DMS 273 treated with DMSO at 0.1 percent for 48 hours (cell line): ENCODE data around the gene FAM13A.

ENCODE experiments used
- DNase-seq: peaks from one replicate; lab custom pipeline; 2025; lab: John Stamatoyannopoulos, UW

The FAM13A gene

GRCh38 chr4:88843067-88843685, 213.8 kb downstream of the FAM13A start:
- no peak for DNase-seq

- no peak for DNase-seq
Observed at GRCh38 chr4:88841635-88842034, 215.3 kb downstream of the FAM13A start.

- no peak for DNase-seq
Observed at GRCh38 chr4:88836216-88836615, 220.8 kb downstream of the FAM13A start.

- no peak for DNase-seq
Observed at GRCh38 chr4:88831031-88831430, 226.0 kb downstream of the FAM13A start.

GRCh38 chr4:88830598-88830997, 226.4 kb downstream of the FAM13A start:
- DNase-seq = no peak

- DNase-seq = no peak
Observed at GRCh38 chr4:88828842-88829571, 228.0 kb downstream of the FAM13A start.

- DNase-seq = no peak
Observed at GRCh38 chr4:88827442-88827841, 229.5 kb downstream of the FAM13A start.

GRCh38 chr4:88826771-88827170, 230.2 kb downstream of the FAM13A start:
- no peak for DNase-seq

- no peak for DNase-seq
Observed at GRCh38 chr4:88825931-88826330, 231.1 kb downstream of the FAM13A start.

- DNase-seq = peak; percentile 71
Observed at GRCh38 chr4:88823058-88823919, 233.7 kb downstream of the FAM13A start.

GRCh38 chr4:88822034-88822789, 234.8 kb downstream of the FAM13A start:
- DNase-seq = no peak

GRCh38 chr4:88821522-88821921, 235.5 kb downstream of the FAM13A start:
- DNase-seq = no peak

- DNase-seq = no peak
Observed at GRCh38 chr4:88820698-88821415, 236.1 kb downstream of the FAM13A start.

GRCh38 chr4:88819818-88820697, 236.9 kb downstream of the FAM13A start:
- peak; percentile 22 for DNase-seq

- no peak for DNase-seq
Observed at GRCh38 chr4:88818631-88819470, 238.1 kb downstream of the FAM13A start.

GRCh38 chr4:88817740-88818139, 239.2 kb downstream of the FAM13A start:
- DNase-seq = no peak

- no peak for DNase-seq
Observed at GRCh38 chr4:88816360-88816759, 240.6 kb downstream of the FAM13A start.

GRCh38 chr4:88814043-88814617, 242.9 kb downstream of the FAM13A start:
- no peak for DNase-seq

- no peak for DNase-seq
Observed at GRCh38 chr4:88813013-88813412, 244.0 kb downstream of the FAM13A start.
